ENCODE results near the gene TSPYL4.

The TSPYL4 gene

GRCh38 chr6:116268589-116269293 is 14.9 kb upstream of the TSPYL4 start:
- peak; percentile 47 to 52 for ATAC-seq

GRCh38 chr6:116267836-116268588 is 14.1 kb upstream of the TSPYL4 start:
- ATAC-seq = peak; percentile 49 to 59

GRCh38 chr6:116266803-116267202 is 12.9 kb upstream of the TSPYL4 start:
- ATAC-seq = peak; percentile 39 to 56

- peak; percentile 48 to 68 for ATAC-seq
These were observed 11.4 kb upstream of the TSPYL4 start for GRCh38 chr6:116265041-116265829.

- no peak for ATAC-seq
These were observed 9.5 kb upstream of the TSPYL4 start for GRCh38 chr6:116263353-116263752.

- ATAC-seq = no peak
These were observed 4.6 kb upstream of the TSPYL4 start for GRCh38 chr6:116258520-116258919.

GRCh38 chr6:116256694-116257093 is 2.8 kb upstream of the TSPYL4 start:
- ATAC-seq = no peak

- ATAC-seq = no peak
These were observed 1.4 kb upstream of the TSPYL4 start for GRCh38 chr6:116255246-116255800.

- ATAC-seq = no peak
These were observed 602 bp upstream of the TSPYL4 start for GRCh38 chr6:116254297-116255056.

GRCh38 chr6:116253188-116253504 is 729 bp downstream of the TSPYL4 start:
- no peak for ATAC-seq

GRCh38 chr6:116251568-116252384 is 2.1 kb downstream of the TSPYL4 start:
- ATAC-seq = no peak

GRCh38 chr6:116248577-116248976 is 5.3 kb downstream of the TSPYL4 start:
- ATAC-seq = peak in 1 of 2 donors; percentile 34

GRCh38 chr6:116247285-116247684 is 6.6 kb downstream of the TSPYL4 start:
- no peak for ATAC-seq

- ATAC-seq = no peak
These were observed 7.8 kb downstream of the TSPYL4 start for GRCh38 chr6:116246089-116246488.

GRCh38 chr6:116244284-116244683 is 9.6 kb downstream of the TSPYL4 start:
- ATAC-seq = no peak

- no peak for ATAC-seq
These were observed 14.0 kb downstream of the TSPYL4 start for GRCh38 chr6:116239856-116240255.

GRCh38 chr6:116239256-116239655 is 14.6 kb downstream of the TSPYL4 start:
- no peak for ATAC-seq

- ATAC-seq = no peak
These were observed 15.8 kb downstream of the TSPYL4 start for GRCh38 chr6:116238083-116238482.

- ATAC-seq = no peak
These were observed 19.2 kb downstream of the TSPYL4 start for GRCh38 chr6:116234689-116235088.

GRCh38 chr6:116229287-116229913 is 24.5 kb downstream of the TSPYL4 start:
- no peak for ATAC-seq

GRCh38 chr6:116223355-116223754 is 30.5 kb downstream of the TSPYL4 start:
- no peak for ATAC-seq
